Skeletal muscle tissue (tissue), 4 donors: Measurements from ENCODE around the gene CHRNA1. TPM values are rescaled to one million over a fixed set of nuclear protein-coding genes. Genes with fewer than 3 reads are reported as not detected.

Experiments
- H3K27ac ChIP-seq: one replicate; pipeline ENCODE4 v1.7.0; 2013; ENCODE audit warnings: mild to moderate bottlenecking, low read depth, low read length, inconsistent platforms
- H3K27me3 ChIP-seq, 3 donors: one replicate each; pipeline ENCODE4 v1.7.0; 2013; ENCODE audit warnings: low read length in 3 of 3; ENCODE audit not compliant: control insufficient read depth in 3 of 3, insufficient read depth in 3 of 3
- H3K36me3 ChIP-seq, 3 donors: one replicate each; pipeline ENCODE4 v1.7.0; 2013; ENCODE audit warnings: low read length in 3 of 3; ENCODE audit not compliant: control insufficient read depth in 3 of 3, insufficient read depth in 3 of 3
- H3K4me1 ChIP-seq, 3 donors: one replicate each; pipeline ENCODE4 v1.7.0; 2013; ENCODE audit warnings: low read length in 3 of 3, mild to moderate bottlenecking in 3 of 3; ENCODE audit not compliant: control insufficient read depth in 3 of 3, insufficient read depth in 3 of 3
- H3K4me3 ChIP-seq, 3 donors: one replicate each; pipeline ENCODE4 v1.7.0; 2013; ENCODE audit warnings: low read length in 3 of 3
- H3K9ac ChIP-seq, 3 donors: one replicate each; pipeline ENCODE4 v1.7.0; 2013; ENCODE audit warnings: low read length in 3 of 3, mild to moderate bottlenecking in 3 of 3, moderate library complexity in 2 of 3, low read depth in 1 of 3
- H3K9me3 ChIP-seq, 3 donors: one replicate each; pipeline ENCODE4 v1.7.0; 2013; ENCODE audit warnings: low read length in 3 of 3; ENCODE audit not compliant: control insufficient read depth in 3 of 3
- total RNA-seq: library from RNA; depleted of rRNA; stranded (reverse); fragments of >200 nt; gene quantifications from one replicate; pipeline ENCODE4 v1.2.3, GENCODE V29; 2014
- donor health status: Osteomylitis.

CHRNA1 gene
- total RNA-seq, 1 donor from 2014 or later, result 48.0 TPM

GRCh38 chr2:174784909-174785308, 20.6 kb upstream of the CHRNA1 start:
- no peaks in the 10 kb centered on the region for H3K36me3 ChIP-seq
- H3K9ac ChIP-seq, result no peak overlapping the region
- H3K27me3 ChIP-seq, result peaks cover 0 to 3% (median 0%) of the 10 kb centered on the region in 3 donors
- no peak overlapping the region for H3K4me3 ChIP-seq
- no peaks in the 10 kb centered on the region for H3K4me1 ChIP-seq
- H3K27ac ChIP-seq, result no peak overlapping the region
- no peaks in the 10 kb centered on the region for H3K9me3 ChIP-seq

- Histone ChIP-seq H3K27me3 (peaks cover 0 to 3% (median 0%) of the 10 kb centered on the region in 3 donors), H3K36me3 (no peaks in the 10 kb centered on the region), H3K27ac (no peak overlapping the region), H3K9me3 (no peaks in the 10 kb centered on the region), H3K4me1 (no peaks in the 10 kb centered on the region), H3K9ac (no peak overlapping the region), H3K4me3 (no peak overlapping the region)
These were observed 20.0 kb upstream of the CHRNA1 start for GRCh38 chr2:174784316-174784715.

GRCh38 chr2:174781996-174782395, 17.7 kb upstream of the CHRNA1 start:
- peaks cover 0 to 6% (median 3%) of the 10 kb centered on the region in 3 donors for H3K4me1 ChIP-seq
- H3K9me3 ChIP-seq, result no peaks in the 10 kb centered on the region
- no peaks in the 10 kb centered on the region for H3K36me3 ChIP-seq
- no peak overlapping the region for H3K9ac ChIP-seq
- no peak overlapping the region for H3K4me3 ChIP-seq
- peaks cover 0 to 3% (median 0%) of the 10 kb centered on the region in 3 donors for H3K27me3 ChIP-seq
- H3K27ac ChIP-seq, result no peak overlapping the region

GRCh38 chr2:174781298-174781697, 17.0 kb upstream of the CHRNA1 start:
- no peaks in the 10 kb centered on the region for H3K36me3 ChIP-seq
- no peak overlapping the region for H3K4me3 ChIP-seq
- H3K27ac ChIP-seq, result no peak overlapping the region
- no peaks in the 10 kb centered on the region for H3K9me3 ChIP-seq
- peaks cover 0 to 3% (median 0%) of the 10 kb centered on the region in 3 donors for H3K27me3 ChIP-seq
- H3K9ac ChIP-seq, result no peak overlapping the region
- peaks cover 0 to 6% (median 3%) of the 10 kb centered on the region in 3 donors for H3K4me1 ChIP-seq

GRCh38 chr2:174780856-174781255, 16.6 kb upstream of the CHRNA1 start:
- Histone ChIP-seq H3K36me3 (no peaks in the 10 kb centered on the region), H3K27ac (no peak overlapping the region), H3K4me1 (peaks cover 0 to 6% (median 3%) of the 10 kb centered on the region in 3 donors), H3K27me3 (peaks cover 0 to 3% (median 0%) of the 10 kb centered on the region in 3 donors), H3K4me3 (no peak overlapping the region), H3K9ac (no peak overlapping the region), H3K9me3 (no peaks in the 10 kb centered on the region)

- no peaks in the 10 kb centered on the region for H3K36me3 ChIP-seq
- peaks cover 0 to 3% (median 0%) of the 10 kb centered on the region in 3 donors for H3K27me3 ChIP-seq
- no peak overlapping the region for H3K4me3 ChIP-seq
- no peaks in the 10 kb centered on the region for H3K9me3 ChIP-seq
- H3K4me1 ChIP-seq, result peaks cover 0 to 6% (median 3%) of the 10 kb centered on the region in 3 donors
- no peak overlapping the region for H3K9ac ChIP-seq
- H3K27ac ChIP-seq, result no peak overlapping the region
These were observed 16.0 kb upstream of the CHRNA1 start for GRCh38 chr2:174780191-174780840.

GRCh38 chr2:174779361-174779928, 15.2 kb upstream of the CHRNA1 start:
- H3K36me3 ChIP-seq, result no peaks in the 10 kb centered on the region
- H3K4me3 ChIP-seq, result no peak overlapping the region
- peaks cover 0 to 6% (median 3%) of the 10 kb centered on the region in 3 donors for H3K4me1 ChIP-seq
- no peaks in the 10 kb centered on the region for H3K9me3 ChIP-seq
- peak overlapping the region; percentile 58 for H3K27ac ChIP-seq
- H3K9ac ChIP-seq, result no peak overlapping the region
- H3K27me3 ChIP-seq, result peaks cover 0 to 3% (median 0%) of the 10 kb centered on the region in 3 donors

GRCh38 chr2:174778085-174778981, 14.1 kb upstream of the CHRNA1 start:
- peak overlapping the region; percentile 58 for H3K27ac ChIP-seq
- H3K36me3 ChIP-seq, result no peaks in the 10 kb centered on the region
- H3K4me1 ChIP-seq, result peaks cover 0 to 6% (median 3%) of the 10 kb centered on the region in 3 donors
- H3K27me3 ChIP-seq, result peaks cover 0 to 3% (median 0%) of the 10 kb centered on the region in 3 donors
- H3K9ac ChIP-seq, result no peak overlapping the region
- no peak overlapping the region for H3K4me3 ChIP-seq
- H3K9me3 ChIP-seq, result no peaks in the 10 kb centered on the region

GRCh38 chr2:174777347-174778084, 13.2 kb upstream of the CHRNA1 start:
- Histone ChIP-seq H3K4me3 (no peak overlapping the region), H3K27ac (peak overlapping the region; percentile 58), H3K27me3 (peaks cover 0 to 3% (median 0%) of the 10 kb centered on the region in 3 donors), H3K9me3 (no peaks in the 10 kb centered on the region), H3K36me3 (no peaks in the 10 kb centered on the region), H3K4me1 (peaks cover 0 to 6% (median 6%) of the 10 kb centered on the region in 3 donors), H3K9ac (no peak overlapping the region)
